SH-SY5Y (cell line): Measurements from ENCODE around the gene FXYD3.

Experiments
- GATA2 ChIP-seq: IDR thresholded peaks from 2 replicates; pipeline ENCODE4 v1.6.1; 2011; ENCODE audit warnings: mild to moderate bottlenecking, low read depth, low read length
- GATA3 ChIP-seq: IDR thresholded peaks from 2 replicates; pipeline ENCODE4 v1.6.1; 2011; ENCODE audit warnings: low read depth, mild to moderate bottlenecking, low read length, moderate library complexity

The FXYD3 gene

GRCh38 chr19:35135389-35135909 lies 19.8 kb downstream of the FXYD3 start:
- TF ChIP-seq GATA2 = no peak
- no peak for TF ChIP-seq GATA3

GRCh38 chr19:35136231-35136630 lies 20.6 kb downstream of the FXYD3 start:
- TF ChIP-seq GATA3 (no peak), GATA2 (no peak)

- TF ChIP-seq GATA2 (no peak), GATA3 (no peak)
These were observed 21.5 kb downstream of the FXYD3 start for GRCh38 chr19:35136977-35137702.

GRCh38 chr19:35138305-35138892 lies 22.8 kb downstream of the FXYD3 start, which contains the start of gene FXYD1:
Gene FXYD1 (plus strand): TSS chr19:35138824. CDS start chr19:35140080, 1,256 bp downstream.
- TF ChIP-seq GATA3 (no peak), GATA2 (no peak)

- no peak for TF ChIP-seq GATA3
- no peak for TF ChIP-seq GATA2
These were observed 24.8 kb downstream of the FXYD3 start for GRCh38 chr19:35140207-35140961.

GRCh38 chr19:35140962-35141836 lies 25.6 kb downstream of the FXYD3 start:
- TF ChIP-seq GATA2 = no peak
- no peak for TF ChIP-seq GATA3

- TF ChIP-seq GATA3 = no peak
- no peak for TF ChIP-seq GATA2
These were observed 26.4 kb downstream of the FXYD3 start for GRCh38 chr19:35141837-35142605.

- TF ChIP-seq GATA3 (no peak), GATA2 (no peak)
These were observed 27.1 kb downstream of the FXYD3 start for GRCh38 chr19:35142606-35143230.

- no peak for TF ChIP-seq GATA3
- no peak for TF ChIP-seq GATA2
These were observed 27.6 kb downstream of the FXYD3 start, which contains the start of gene FXYD7 for GRCh38 chr19:35143231-35143715. Gene FXYD7 (plus strand): TSS chr19:35143255. CDS start chr19:35143334, 79 bp downstream.

- TF ChIP-seq GATA2 (no peak), GATA3 (no peak)
These were observed 28.2 kb downstream of the FXYD3 start for GRCh38 chr19:35143818-35144217.

- no peak for TF ChIP-seq GATA2
- TF ChIP-seq GATA3 = no peak
These were observed 28.6 kb downstream of the FXYD3 start for GRCh38 chr19:35144259-35144599.
